ENCODE measurements around the gene BPIFB1.

Gene BPIFB1, protein sequence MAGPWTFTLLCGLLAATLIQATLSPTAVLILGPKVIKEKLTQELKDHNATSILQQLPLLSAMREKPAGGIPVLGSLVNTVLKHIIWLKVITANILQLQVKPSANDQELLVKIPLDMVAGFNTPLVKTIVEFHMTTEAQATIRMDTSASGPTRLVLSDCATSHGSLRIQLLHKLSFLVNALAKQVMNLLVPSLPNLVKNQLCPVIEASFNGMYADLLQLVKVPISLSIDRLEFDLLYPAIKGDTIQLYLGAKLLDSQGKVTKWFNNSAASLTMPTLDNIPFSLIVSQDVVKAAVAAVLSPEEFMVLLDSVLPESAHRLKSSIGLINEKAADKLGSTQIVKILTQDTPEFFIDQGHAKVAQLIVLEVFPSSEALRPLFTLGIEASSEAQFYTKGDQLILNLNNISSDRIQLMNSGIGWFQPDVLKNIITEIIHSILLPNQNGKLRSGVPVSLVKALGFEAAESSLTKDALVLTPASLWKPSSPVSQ

DNA sequence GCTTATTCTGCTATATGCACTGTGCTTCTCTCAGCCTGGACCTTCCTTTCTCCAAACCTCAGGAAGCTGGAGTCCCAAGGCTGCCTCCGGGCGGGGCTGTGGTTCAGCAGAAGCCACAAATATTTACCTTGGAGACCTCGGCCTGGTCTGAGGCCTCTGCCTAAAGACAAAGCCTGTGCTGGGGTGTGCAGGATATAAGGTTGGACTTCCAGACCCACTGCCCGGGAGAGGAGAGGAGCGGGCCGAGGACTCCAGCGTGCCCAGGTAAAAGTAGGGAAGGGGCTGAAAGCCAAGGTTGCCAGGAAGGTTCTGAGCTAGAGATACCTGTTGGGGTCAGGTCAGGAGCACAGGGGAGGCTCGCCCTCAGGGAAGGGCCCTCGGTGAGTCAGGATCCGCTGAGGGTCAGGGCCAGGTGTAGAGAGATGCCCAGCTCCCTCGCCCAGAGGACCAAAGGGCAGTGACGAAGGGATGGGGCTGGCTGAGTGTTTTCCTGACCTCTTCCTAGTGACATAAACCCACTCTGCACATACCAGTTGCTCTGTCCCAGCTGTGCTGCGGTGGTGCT is at the start of gene BPIFB1:
TSS of gene BPIFB1 (plus strand) at position 224 of the 565 bp plus-strand sequence. CDS start 2,860 bp downstream, outside the sequence.
- no peak for DNase-seq (ENCODE audit: low spot score)

DNA sequence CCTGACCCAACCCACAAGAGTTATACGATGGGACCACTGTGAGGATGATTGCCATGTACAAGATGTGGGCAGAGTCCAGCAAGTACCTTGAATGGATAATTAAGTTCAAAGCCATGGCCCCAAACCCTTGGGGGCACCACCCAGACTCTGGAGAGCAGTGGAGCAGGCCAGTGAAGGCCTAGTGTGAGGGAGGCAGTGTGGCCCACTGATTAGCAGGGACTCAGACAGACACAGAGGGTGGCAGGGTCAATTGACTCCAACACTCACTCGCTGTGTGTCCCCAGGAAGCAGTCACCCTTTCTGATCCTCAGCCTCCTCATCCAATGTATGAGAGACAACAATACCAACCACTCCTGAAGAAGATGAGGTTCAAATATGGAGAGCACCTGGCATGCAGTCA is 49.0 kb upstream of the BPIFB1 start:
- DNase-seq (ENCODE audit: low spot score): no peak

DNA sequence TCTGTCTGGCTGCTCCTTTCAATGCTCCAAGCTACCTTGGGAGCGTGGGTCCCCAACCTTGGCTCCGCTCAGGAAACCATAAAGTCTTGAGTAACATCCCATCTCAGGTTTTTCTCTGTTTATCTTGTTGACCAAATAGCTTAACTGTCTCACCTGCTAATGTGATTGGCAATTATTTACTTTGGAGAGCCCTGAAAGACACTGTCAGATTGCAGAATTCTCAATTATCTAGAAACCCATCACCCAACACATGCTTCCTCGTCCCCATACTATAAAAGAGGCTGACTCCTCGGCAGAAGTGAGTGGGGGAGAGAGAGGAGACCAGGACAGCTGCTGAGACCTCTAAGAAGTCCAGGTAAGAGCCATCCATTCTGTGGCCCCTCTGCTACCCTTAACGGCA is 47.3 kb upstream of the BPIFB1 start, which contains the start of gene BPIFA1:
TSS of gene BPIFA1 (plus strand) at position 301 of the 400 bp plus-strand sequence. CDS start 1,716 bp downstream, outside the sequence.
- DNase-seq (ENCODE audit: low spot score): no peak

DNA sequence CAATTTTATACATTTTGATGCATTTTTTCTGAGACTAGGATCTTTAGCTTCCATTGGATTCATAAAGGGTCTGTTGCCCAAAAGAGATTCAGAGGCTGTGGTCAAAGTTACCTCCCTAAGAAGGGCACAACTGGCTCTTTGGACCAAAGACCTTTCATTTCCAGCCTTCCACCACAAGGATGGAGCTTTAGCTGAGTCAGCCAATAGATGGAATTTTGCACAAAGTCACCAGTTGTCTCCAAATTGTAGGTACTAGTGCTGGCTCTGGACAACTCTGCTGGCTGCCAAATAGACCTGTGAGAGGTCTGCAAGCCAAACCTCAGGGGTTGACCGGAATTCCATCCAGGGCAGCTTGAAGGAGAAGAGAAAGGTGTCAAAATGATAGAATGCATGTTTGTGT is 46.7 kb upstream of the BPIFB1 start:
- no peak for DNase-seq (ENCODE audit: low spot score)

DNA sequence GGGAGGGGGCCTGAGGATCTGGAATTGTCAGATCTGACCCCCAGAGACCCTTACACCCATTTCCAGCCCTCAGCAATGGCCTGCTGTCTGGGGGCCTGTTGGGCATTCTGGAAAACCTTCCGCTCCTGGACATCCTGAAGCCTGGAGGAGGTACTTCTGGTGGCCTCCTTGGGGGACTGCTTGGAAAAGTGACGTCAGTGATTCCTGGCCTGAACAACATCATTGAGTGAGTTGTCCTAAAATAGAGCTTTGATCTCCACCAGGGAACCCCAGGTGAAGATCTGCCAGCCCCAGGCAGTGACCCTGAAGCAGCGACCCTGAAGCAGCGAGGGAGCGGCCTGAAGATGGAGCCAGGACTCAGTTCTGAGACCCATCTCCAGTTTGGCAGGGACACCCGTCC is 45.0 kb upstream of the BPIFB1 start:
- DNase-seq (ENCODE audit: low spot score): no peak

DNA sequence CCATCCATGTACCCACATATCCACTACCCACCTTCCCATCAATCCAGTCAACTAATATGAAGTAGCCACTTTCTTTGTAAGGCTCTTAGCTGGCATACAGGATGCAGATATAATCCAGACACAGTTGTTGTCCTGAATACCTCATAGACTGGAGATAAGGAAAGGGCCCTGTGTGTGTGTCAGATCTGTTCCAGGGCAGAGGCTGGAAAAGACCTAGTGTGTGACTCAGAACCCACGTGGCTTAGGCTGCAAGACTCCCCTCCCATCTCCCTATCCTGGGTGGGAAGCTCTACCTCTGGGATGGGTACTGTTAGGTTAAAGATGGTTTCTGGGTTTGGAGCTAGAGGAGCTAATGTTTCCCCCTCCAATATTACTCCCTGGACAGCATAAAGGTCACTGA is 43.6 kb upstream of the BPIFB1 start:
- DNase-seq (ENCODE audit: low spot score): no peak

DNA sequence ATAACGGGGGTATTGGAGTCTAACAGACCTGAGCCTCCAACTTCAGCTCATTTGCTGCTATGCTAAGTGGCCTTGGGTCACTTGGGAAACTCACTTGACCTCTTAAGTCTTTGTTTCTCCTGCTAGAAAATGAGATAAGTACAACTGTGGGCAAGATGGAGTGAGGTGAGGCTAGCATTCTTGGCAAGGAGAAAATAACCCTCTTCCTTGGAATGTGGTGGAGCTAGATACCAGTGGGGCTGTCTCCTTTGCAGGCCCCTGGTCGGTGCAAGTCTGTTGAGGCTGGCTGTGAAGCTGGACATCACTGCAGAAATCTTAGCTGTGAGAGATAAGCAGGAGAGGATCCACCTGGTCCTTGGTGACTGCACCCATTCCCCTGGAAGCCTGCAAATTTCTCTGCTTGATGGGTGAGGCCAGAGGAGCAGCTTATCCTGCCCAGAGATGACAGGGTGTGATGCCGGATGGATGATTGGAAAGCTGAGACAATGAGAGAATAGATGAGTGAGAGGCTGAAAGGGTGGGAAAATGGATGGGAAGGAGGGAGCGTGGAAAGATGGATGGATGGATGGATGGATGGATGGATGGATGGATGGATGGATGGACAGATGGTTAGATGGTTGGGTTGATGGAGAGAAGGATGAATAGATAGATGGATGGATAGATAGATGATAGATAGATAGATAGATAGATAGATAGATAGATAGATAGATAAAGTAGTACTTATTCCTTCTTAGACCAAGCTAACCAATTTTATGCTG is 42.9 kb upstream of the BPIFB1 start:
- no peak for DNase-seq (ENCODE audit: low spot score)

DNA sequence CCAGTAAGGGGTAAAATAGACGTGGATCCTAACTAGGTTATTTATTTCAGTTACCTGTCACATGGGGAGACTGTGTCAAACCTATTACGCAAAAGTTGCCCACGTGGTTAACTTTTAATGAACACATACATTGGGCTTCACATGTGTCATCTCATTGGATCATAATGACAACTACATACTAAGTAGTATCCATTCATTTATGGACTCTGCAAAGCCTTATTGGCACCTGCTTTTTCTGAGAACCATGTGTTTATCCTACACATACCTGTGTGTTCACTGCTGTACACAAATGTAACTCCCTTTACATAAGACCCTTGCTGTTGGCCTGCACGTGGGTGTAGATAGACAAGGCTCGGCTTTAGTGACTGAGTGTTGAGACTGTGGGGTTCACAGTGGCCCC is 42.1 kb upstream of the BPIFB1 start:
- DNase-seq (ENCODE audit: low spot score): no peak

DNA sequence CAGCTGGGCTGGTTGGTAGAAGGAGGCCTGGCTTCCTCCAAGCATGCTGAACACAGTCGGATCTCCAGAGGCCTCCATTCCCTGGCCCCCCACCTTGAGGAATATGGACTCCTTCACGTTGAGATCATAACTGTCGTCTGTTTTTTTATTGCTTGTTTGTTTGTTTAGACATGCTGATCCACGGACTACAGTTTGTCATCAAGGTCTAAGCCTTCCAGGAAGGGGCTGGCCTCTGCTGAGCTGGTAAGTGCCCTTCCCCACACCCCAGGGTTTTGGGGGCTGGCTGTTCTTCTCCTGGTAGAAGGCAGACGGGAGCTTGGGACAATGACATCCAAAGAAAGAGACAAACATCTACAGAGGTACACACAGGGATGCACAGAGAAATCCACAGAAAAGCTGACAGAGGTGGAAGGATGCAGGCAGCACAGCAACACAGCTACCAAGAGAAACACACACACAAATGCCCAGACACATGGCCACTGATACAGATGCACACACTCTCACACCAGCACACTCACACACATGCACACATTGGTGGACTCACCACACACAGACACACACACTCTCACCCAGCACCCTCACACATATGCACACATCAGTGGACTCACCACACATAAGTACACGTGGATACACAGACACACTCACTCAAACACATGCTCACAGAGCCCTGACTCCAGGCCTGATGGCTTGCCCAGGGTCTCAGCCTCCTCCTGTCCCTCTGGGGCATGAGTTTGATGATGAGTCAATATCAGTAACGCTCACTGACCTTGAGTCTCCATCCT is 40.5 kb upstream of the BPIFB1 start:
- DNase-seq (ENCODE audit: low spot score): no peak

DNA sequence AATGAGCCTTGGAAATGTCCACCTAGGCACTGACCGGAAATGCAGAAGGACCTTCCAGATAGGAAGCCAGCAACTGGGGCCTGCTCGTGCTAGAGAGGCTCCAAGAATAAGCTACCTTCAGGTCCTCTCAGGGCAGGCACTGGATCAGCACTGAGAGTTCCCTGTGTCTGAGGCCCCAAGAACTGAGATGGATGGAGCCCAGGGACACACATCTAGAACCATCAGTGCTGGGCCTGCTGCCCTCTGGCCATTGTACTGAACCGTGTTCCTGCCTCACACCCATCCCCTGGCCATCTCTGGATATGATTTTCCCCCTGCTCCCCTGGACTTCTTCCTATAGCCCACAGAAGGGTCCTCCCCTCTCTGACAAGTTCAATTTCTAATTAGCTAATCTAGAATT is 36.9 kb upstream of the BPIFB1 start:
- no peak for DNase-seq (ENCODE audit: low spot score)

DNA sequence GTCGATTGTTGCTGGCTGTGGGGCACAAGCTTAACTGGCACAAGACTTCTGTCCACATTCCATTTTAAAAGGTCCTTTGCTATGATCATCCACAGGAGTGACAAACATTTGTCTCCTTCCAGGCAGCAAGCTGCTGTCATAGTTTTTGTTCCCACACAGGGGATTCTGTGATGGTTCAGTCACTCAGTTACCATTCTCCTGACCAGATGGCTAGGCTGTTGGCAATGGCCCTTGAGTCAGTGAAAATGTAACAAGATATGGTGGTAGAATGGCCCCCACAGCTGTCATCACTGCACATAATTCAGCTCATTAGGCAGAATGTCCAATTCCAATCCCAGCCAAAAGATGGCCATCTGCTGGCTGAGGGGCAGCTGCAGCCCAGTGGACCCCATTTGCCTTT is 33.6 kb upstream of the BPIFB1 start:
- no peak for DNase-seq (ENCODE audit: low spot score)

DNA sequence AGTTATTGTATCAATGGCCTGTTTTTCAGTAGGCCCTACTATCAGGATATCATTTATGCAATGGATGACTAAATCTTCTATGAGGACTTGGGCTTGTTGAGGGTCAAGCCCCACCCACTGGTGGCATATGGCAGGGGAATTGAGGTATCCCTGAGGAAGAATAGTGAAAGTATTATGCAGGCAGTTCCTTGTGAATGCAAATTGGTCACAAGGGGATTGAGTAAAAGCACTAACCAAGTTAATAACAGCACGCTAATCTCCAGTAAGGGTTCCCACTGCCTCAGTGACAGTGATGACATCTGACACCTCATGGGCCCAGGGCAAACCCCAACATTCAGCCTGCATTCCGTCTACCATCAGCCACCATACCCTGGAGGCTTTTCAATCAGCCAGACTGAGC is 32.3 kb upstream of the BPIFB1 start:
- no peak for DNase-seq (ENCODE audit: low spot score)

DNA sequence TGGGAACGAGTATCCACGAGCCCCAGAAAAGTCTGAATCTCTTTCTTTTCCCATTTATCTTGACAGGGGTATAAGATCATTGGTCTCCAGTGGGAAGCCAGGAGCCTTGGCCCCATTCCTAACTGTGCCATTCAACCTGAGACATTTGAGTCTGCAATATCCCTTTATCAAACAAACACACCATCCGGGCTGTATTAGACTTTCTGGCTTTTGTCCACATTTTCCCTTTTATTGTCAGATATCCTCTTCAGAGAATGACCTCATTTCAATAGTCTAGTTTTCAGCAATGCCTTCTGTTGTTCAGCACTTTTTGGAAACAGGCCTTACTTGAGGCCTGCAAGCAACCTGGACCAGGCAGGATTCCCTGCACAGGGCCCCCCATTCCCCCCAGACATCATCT is 31.5 kb upstream of the BPIFB1 start:
- no peak for DNase-seq (ENCODE audit: low spot score)

DNA sequence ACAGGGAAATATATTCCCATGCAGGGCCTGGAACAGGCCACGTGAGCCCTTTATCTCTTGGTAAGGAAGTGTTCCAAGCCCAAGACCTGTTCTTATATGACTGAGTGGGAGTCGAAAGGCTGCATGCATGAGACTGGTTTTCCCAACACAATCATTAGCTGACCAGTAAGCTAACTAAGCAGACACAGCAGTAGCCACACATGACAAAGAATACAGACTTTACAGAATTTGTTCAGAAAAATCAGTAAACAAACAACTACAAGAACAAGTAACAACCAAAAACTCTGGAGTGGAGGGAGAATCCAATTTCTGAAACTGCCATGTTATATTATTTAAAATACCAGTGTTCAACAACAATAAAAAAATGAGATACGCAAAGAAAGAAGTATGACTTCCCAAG is 30.6 kb upstream of the BPIFB1 start:
- DNase-seq (ENCODE audit: low spot score): no peak

DNA sequence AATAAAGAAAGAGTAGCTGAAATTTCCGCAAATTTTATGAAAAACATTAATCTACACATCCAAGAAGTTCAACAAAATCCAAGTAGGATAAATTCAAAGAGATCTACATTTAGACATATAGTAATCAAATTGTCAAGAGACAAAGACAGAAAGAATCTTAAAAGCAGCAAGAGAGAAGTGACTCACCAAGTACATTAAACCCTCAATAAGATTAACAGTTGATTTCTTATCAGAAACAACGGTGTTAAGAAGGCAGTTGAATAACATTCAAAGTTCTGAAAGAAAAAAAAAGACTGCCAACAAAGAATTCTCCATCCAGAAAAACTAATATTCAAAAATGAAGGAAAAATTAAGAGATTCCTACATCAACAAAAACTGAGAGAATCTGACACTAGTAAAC is 28.0 kb upstream of the BPIFB1 start:
- DNase-seq (ENCODE audit: low spot score): no peak

DNA sequence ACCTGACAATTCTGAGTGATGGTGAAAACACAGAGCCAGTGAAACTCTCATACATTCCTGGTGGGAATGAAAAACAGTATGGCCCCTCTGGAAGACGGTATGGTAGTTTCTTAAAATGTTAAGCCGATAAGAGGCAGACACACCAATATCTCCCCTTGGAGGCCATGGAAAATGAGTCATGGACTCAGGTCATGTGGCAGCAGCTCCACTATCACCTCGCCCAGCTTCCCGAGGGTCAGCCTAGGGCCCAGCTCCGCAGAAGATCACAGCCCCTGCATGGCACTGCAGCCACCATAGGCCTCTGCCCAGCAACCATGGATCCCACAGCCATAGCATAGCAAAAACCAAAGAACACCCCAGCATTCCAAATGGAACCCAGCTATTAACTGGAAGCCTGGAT is 25.8 kb upstream of the BPIFB1 start:
- no peak for DNase-seq (ENCODE audit: low spot score)

DNA sequence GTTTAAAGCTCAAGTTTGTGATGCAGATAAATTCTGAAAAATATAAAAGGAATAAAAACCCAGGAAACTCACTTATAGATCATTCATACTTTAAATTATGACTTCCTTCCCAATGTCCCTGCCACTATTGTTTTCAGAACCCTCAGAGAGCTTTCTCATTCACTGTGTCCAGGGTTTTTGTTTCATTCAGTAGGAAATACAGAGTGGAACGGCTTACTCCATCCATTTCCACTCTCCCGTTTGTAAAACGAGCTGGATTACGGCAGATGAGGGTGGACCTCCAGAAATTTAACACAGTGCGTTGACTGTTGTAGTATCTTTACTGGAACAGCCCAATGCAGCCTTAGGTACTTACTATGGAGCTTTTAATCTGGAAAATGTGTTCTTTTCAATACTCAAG is 23.6 kb upstream of the BPIFB1 start:
- DNase-seq (ENCODE audit: low spot score): no peak

DNA sequence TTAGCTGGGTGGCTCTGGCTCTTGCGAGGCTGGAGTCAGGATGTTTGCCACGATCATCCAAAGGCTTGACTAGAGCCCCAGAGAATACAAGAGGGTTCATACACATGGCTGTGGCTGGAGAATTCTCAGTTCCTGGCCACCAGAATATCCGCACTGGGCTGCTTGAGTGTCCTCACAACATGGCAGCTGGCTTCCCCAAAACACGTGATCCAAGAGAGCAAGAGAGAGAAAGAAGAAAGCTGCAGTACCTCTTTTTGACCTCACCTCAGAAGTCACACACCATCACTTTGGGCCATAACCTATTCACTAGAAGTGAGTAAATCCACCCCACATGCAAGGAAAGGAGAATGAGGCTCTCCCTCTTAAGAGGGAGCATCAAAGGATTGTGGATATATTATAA is 21.5 kb upstream of the BPIFB1 start:
- no peak for DNase-seq (ENCODE audit: low spot score)

DNA sequence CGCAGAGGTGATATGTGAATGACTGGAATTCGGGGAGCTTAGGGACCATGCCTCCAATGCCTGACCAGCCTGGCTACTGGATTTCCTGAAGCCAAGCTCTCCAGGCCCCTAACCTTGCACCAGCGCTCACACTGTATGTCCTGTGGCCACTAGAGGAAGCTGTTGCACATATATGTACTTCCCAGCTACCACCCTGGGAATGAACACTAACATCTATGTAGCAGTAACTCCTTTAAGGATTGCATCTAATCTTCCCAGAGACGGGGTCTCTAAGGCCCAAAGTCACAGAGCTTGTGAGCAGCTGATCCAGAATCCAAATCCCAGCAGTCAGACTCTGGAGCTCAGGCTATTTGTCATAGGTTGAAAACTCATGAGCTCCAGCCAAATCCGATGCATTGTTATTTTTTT is 20.4 kb upstream of the BPIFB1 start:
- peak; percentile 68 for DNase-seq (ENCODE audit: low spot score)

DNA sequence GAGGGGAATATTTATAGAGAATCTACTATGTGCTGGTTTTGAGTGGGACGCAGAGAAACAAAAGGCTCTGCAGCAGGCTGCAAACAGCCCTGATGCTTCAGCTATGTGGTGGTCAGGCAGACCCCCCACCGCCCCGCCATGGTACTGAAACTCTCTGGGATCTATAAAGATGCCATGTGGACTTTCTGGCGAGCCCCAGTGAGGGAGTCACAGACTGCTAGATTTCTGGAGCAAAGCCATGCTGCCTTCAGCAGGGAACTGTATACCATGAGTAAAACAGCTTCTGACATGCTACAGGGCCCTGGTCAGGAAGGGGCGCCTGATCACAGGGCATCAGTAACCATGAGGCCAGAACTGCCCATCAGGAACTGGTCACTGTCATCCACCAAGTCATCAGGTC is 19.2 kb upstream of the BPIFB1 start:
- DNase-seq (ENCODE audit: low spot score): no peak

DNA sequence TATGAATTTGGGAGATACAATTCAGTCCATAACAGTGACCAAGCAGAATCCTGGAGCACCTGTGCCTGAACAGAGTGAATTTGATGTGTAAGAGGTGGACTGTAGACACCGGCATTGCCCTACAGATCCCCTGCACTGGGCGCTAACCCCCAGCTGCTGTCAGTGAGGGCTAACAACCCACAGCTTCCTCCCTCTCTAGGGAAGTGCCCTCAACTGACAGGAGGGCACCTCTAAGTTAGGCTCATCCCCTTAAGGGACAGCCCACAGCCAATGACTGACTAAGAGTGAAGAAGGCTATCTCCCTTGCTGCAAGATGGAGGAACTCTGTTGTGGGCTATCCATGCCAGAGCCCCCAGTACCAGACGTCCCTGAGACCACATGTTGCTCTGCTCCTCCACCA is 15.3 kb upstream of the BPIFB1 start:
- no peak for DNase-seq (ENCODE audit: low spot score)
